Liver (tissue), 3 donors: ENCODE measurements around the gene P2RY6.

Experiments
- GABPA ChIP-seq, 2 donors: IDR thresholded peaks in 1 of 2; conservative IDR thresholded peaks in 1 of 2; 2 replicates each; pipeline ENCODE4 v1.6.1; 2016; ENCODE audit warnings: antibody characterized with exemption in 2 of 2, mild to moderate bottlenecking in 1 of 2, moderate library complexity in 1 of 2
- MAX ChIP-seq: IDR thresholded peaks from 2 replicates; pipeline ENCODE4 v1.6.1; 2016; ENCODE audit warnings: antibody characterized with exemption
- SP1 ChIP-seq: IDR thresholded peaks from 2 replicates; pipeline ENCODE4 v1.6.1; 2018; ENCODE audit warnings: antibody characterized with exemption, mild to moderate bottlenecking
- TAF1 ChIP-seq: conservative IDR thresholded peaks from 2 replicates; pipeline ENCODE4 v1.6.1; 2016; ENCODE audit warnings: antibody characterized with exemption, mild to moderate bottlenecking
- YY1 ChIP-seq: IDR thresholded peaks from 2 replicates; pipeline ENCODE4 v1.6.1; 2016; ENCODE audit warnings: antibody characterized with exemption, mild to moderate bottlenecking
- TF ChIP-seq, protein P1 (sequence below): fragments of 150-350 bp; IDR thresholded peaks from 2 replicates; pipeline ENCODE4 v1.5.1; 2017; ENCODE audit warnings: improper control_type of control experiment, low read depth, low read length; ENCODE audit not compliant: missing input control
- donor health status: healthy.
- donor health status: healthy.

GRCh38 chr11:73298233-73298632, 26.1 kb downstream of the P2RY6 start:
- TF ChIP-seq TAF1 = no peak
- TF ChIP-seq, protein P1, sequence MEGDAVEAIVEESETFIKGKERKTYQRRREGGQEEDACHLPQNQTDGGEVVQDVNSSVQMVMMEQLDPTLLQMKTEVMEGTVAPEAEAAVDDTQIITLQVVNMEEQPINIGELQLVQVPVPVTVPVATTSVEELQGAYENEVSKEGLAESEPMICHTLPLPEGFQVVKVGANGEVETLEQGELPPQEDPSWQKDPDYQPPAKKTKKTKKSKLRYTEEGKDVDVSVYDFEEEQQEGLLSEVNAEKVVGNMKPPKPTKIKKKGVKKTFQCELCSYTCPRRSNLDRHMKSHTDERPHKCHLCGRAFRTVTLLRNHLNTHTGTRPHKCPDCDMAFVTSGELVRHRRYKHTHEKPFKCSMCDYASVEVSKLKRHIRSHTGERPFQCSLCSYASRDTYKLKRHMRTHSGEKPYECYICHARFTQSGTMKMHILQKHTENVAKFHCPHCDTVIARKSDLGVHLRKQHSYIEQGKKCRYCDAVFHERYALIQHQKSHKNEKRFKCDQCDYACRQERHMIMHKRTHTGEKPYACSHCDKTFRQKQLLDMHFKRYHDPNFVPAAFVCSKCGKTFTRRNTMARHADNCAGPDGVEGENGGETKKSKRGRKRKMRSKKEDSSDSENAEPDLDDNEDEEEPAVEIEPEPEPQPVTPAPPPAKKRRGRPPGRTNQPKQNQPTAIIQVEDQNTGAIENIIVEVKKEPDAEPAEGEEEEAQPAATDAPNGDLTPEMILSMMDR = no peak
- no peak for TF ChIP-seq GABPA (IDR thresholded peaks at IDR 0.05 in 1 of 2, conservative IDR thresholded peaks at IDR 0.05 in 1 of 2)
- no peak for TF ChIP-seq YY1
- no peak for TF ChIP-seq MAX
- no peak for TF ChIP-seq SP1
